Measurements from ENCODE around the gene DPF3.

DNA sequence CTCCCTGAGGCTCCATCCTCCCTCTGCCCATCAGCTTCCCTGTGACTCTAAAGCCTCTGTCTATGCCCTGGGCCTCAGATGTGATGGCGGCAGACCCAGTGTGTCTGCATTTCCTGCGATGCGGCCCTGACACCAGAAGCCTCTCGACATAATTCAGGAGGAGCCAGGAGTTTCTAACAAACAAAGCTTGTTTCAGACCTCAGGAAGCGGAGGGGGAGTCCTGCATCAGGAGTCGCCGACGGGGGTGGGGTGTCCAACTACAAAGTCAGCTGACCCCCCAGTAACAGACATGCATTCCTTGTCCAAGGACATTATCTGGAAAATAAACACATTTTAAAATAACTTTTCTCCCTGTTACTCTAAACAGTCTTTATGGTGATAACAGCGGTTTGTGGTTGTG, 167.5 kb downstream of the DPF3 start:
- no peak for TF ChIP-seq ZNF274 (IDR thresholded peaks at IDR 0.05; ENCODE audit: low read depth, low read length)
- TF ChIP-seq SUZ12 (IDR thresholded peaks at IDR 0.05; ENCODE audit: extremely low read depth, insufficient read depth, insufficient read length), result no peak
- no peak for TF ChIP-seq YY1 (IDR thresholded peaks at IDR 0.05; ENCODE audit: insufficient read depth, insufficient read length)
